AG09309 (cell line): Measurements from ENCODE around the gene RNF13.
"Not testable (repeated sequence)": the region's sequence is repeated elsewhere in the genome, so short reads cannot be mapped to it uniquely, and the experiment has no call there.

Source experiments
- DNase-seq: peaks from one replicate; pipeline ENCODE4 v3.0.0-alpha.2; 2010; ENCODE audit warnings: low read depth
- H3K4me3 ChIP-seq: 2 replicates; pipeline ENCODE4 v1.5.1; 2011; ENCODE audit warnings: mild to moderate bottlenecking, low read depth, low read length, moderate library complexity; ENCODE audit not compliant: control insufficient read depth
- CTCF ChIP-seq: IDR thresholded peaks from 2 replicates; pipeline ENCODE4 v1.5.1; 2011; ENCODE audit warnings: mild to moderate bottlenecking, low read depth, low read length, inconsistent platforms; ENCODE audit not compliant: insufficient read depth, control insufficient read depth; ENCODE audit errors: missing control alignments

Gene RNF13

GRCh38 chr3:149883134-149883533 lies 70.1 kb downstream of the RNF13 start:
- H3K4me3 ChIP-seq = no peak overlapping the region
- no peak for TF ChIP-seq CTCF
- no peak for DNase-seq

- not testable (repeated sequence) for DNase-seq, H3K4me3 ChIP-seq
These were observed 70.8 kb downstream of the RNF13 start for GRCh38 chr3:149883860-149884259.

DNA sequence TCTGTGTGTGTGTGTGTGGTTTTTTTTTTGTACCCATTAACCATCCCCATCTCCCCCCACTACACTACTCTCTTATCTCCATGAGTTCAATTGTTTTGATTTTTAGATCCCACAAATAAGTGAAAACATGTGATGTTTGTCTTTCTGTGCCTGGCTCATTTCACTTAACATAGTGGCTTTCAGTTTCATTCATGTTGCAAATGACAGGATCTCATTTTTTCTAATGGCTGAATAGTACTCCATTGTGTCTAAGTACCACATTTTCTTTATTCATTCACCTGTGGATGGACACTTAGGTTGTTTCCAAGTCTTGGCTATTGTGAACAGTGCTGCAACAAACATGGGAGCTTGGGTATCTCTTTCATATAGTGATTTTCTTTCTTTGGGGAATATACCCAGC lies 71.8 kb downstream of the RNF13 start:
- DNase-seq, H3K4me3 ChIP-seq: not testable (repeated sequence)

DNA sequence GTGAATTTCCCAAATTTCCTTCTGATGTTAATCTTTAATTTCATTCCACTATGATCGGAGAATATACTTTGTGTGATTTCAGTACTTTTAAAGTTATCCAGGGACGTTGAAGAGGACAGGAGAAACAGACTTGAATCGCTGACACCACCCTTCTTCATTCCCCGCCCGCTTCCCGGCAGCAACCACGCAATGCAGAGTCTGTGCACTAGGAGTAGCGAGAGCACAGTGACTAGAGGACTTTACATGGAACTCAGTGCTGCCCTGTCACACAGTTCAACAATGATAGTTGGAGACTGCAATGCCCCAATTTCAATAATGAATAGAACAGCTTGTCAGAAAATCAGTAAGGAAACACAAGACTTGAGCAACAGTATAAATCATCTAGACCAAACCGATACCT lies 73.9 kb downstream of the RNF13 start:
- no peak overlapping the region for H3K4me3 ChIP-seq
- DNase-seq = no peak
- TF ChIP-seq CTCF = no peak

DNA sequence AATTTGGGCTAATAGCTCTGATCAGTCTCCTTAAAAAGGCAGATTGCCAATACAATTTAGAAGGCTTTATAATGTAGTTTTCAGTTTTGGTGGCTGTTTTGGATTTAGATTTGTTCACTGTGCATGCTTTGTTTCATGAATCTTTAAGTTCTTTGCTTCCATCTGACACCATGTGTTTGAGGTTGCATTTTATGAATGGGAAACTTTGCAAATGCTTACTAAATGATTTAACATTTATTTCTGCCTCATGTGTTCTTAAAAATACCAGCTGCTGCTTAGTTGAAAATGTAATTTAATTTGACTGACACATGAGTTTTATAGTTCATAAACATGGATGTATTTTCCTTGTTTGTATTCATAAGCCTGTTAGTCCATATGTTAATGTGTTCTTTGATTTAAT lies 78.6 kb downstream of the RNF13 start:
- no peak for TF ChIP-seq CTCF
- DNase-seq = no peak

DNA sequence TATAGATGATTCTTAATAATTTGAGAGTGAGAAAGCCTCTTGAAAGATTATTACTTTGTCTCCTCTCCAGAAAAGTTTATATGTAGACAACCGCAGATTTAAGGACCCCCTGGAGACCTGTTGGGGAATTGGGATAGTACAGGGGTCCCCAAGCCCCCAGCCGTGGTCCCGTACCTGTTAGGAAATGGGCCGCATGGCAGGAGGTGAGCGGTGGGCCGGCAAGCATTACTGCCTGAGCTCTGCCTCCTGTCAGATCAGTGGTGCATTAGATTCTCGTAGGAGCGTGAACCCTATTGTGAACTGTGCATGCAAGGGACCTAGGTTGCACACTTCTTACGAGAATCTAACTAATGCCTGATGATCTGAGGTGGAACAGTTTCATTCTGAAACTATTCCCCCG lies 79.4 kb downstream of the RNF13 start:
- no peak overlapping the region for H3K4me3 ChIP-seq
- TF ChIP-seq CTCF = no peak
- DNase-seq = no peak

More for the DNA sequence above, 78.6 kb downstream of the RNF13 start:
- no peak overlapping the region for H3K4me3 ChIP-seq

DNA sequence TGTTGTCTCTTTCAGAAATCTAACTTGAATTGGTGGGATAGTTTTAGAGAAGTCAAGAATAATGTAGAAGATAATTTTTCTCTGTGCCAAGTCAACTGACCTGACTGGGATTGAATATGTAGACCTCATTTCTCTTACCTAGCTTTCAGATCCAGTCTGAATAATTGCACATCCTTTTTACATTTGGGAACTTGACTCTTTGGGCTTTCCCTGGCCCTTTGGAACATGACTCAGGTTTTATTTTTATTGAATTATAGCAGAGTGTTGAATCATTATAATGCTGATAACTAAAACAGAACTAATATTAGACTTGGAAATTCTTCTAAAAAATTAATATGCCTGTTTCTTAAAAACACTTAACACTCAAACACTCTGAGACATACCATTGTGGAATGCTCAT lies 81.2 kb downstream of the RNF13 start:
- no peak overlapping the region for H3K4me3 ChIP-seq
- DNase-seq = no peak
- TF ChIP-seq CTCF = no peak

GRCh38 chr3:149895339-149895738 lies 82.3 kb downstream of the RNF13 start:
- no peak for TF ChIP-seq CTCF
- no peak overlapping the region for H3K4me3 ChIP-seq
- no peak for DNase-seq
